GM10248 (cell line): ENCODE results near the gene TMEM9.

ENCODE experiments used
- CTCF ChIA-PET: fragments of 300-600 bp; sonication (Branson Sonifier 250); formaldehyde crosslinking; extraction: SDS; loops from one replicate; lab custom pipeline; 2021; ENCODE audit warnings: antibody characterized with exemption; lab: Yijun Ruan, JAX
- POLR2A ChIA-PET: fragments of 350-650 bp; sonication (Branson Sonifier 250); formaldehyde crosslinking; extraction: SDS; loops from one replicate; lab custom pipeline; 2020; ENCODE audit warnings: antibody characterized with exemption; lab: Yijun Ruan, JAX
- DNase-seq: peaks from one replicate; pipeline ENCODE4 v3.0.0; 2012; ENCODE audit errors: extremely low spot score
- TF ChIP-seq, protein P1 (sequence below): IDR thresholded peaks from 2 replicates; pipeline ENCODE4 v1.5.1; 2012; ENCODE audit warnings: mild to moderate bottlenecking, low read depth; ENCODE audit errors: extremely low read depth, missing control alignments, control extremely low read depth

TMEM9 gene

DNA sequence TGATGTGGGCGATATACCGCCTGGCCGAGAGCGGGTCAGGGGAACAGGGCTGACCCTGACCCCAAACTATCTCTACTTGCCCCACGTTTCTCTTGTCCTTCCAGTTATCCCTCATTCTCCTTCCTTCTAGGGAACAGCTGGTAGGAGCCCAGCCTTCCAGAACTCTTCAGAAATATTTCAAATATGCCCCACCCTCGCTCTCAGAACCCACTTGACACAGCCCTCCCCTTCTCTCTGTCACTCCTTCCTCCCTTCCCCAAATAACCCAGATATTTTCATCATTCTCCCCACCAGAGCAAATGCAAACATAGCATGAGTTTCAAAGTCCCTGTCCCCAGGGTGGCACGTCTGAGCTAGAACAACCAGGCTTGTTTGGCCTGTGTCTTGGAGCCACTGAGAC, 43.1 kb downstream of the TMEM9 start:
- POLR2A ChIA-PET = no interaction called here
- no peak for DNase-seq
- TF ChIP-seq, protein P1, sequence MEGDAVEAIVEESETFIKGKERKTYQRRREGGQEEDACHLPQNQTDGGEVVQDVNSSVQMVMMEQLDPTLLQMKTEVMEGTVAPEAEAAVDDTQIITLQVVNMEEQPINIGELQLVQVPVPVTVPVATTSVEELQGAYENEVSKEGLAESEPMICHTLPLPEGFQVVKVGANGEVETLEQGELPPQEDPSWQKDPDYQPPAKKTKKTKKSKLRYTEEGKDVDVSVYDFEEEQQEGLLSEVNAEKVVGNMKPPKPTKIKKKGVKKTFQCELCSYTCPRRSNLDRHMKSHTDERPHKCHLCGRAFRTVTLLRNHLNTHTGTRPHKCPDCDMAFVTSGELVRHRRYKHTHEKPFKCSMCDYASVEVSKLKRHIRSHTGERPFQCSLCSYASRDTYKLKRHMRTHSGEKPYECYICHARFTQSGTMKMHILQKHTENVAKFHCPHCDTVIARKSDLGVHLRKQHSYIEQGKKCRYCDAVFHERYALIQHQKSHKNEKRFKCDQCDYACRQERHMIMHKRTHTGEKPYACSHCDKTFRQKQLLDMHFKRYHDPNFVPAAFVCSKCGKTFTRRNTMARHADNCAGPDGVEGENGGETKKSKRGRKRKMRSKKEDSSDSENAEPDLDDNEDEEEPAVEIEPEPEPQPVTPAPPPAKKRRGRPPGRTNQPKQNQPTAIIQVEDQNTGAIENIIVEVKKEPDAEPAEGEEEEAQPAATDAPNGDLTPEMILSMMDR = no peak
- CTCF ChIA-PET = interaction anchor here (1.6 to 1.8 kb wide), 3 partner anchors 8 to 26 kb away, joined by 4 to 6 read pairs (median 5); no protein-coding TSS in a partner anchor

DNA sequence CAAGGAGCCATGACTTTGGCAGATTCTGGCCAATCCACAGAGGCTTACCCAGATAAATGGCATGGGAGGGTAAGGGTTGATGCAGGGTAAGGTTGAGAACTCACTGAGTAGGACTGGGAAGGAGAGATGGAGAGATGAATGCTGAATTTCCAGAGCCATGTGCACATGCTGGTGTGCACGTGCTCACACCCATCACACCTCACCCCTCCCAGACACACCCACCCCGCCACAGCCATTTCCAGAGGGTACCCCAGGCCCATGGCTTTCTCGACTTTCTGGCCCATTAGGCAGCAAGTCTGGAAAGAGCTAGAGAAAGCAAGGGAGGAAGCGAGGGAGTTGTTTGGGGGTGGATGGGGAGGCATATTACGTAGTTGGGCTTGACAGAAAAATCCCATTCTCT, 43.7 kb downstream of the TMEM9 start:
- TF ChIP-seq, protein P1 = no peak
- no peak for DNase-seq
- CTCF ChIA-PET = interaction anchor here (1.6 to 1.8 kb wide), 3 partner anchors 9 to 26 kb away, joined by 4 to 6 read pairs (median 5); no protein-coding TSS in a partner anchor
- POLR2A ChIA-PET = no interaction called here

DNA sequence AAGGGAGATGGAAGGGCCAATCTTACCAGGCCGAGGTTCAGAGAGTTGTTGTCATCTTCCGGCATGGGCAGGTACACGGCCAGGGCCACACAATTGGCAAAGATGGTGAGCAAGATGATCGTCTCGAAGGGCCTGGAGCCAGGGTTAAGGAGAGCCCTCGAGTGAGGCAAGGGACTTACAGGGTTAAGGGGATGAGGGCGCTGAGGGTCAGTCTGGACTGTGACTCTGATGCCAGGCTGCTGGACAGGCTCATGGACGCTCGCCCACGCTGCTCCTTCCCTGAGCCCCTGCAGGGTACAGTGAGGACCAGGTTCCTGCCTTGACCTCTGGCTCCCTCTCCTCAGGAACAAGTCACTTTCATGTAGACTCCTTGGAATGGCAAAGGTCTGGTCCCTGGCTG, 44.1 kb downstream of the TMEM9 start:
- ChIA-PET POLR2A (no interaction called here), CTCF (interaction anchor here (1.6 to 1.8 kb wide), 3 partner anchors 9 to 25 kb away, joined by 4 to 6 read pairs (median 5); no protein-coding TSS in a partner anchor)
- DNase-seq = no peak
- TF ChIP-seq, protein P1 = no peak

DNA sequence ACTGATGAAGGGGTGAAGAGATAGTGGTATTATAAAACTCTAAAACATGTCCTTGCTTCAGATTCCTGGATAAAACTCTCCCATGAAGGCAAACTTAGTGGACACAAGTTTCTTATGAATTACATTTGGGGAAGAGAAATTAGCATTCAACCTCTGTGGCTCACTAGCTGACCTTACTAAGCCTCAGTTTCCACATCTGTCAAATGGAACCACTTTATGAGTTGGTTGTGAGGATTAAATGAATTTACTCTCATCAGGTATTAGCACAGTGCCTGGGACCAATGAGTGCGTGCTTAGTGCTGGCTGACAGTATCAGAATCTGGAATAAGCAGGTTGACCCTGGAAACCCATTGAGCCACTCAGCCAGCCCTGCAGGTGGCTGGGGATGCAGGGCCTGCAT, 44.6 kb downstream of the TMEM9 start:
- POLR2A ChIA-PET = no interaction called here
- TF ChIP-seq, protein P1 = no peak
- CTCF ChIA-PET = interaction anchor here (0.8 to 2.7 kb wide), 2 partner anchors 9 to 92 kb away, joined by 3 to 12 read pairs; no protein-coding TSS in a partner anchor
- no peak for DNase-seq

DNA sequence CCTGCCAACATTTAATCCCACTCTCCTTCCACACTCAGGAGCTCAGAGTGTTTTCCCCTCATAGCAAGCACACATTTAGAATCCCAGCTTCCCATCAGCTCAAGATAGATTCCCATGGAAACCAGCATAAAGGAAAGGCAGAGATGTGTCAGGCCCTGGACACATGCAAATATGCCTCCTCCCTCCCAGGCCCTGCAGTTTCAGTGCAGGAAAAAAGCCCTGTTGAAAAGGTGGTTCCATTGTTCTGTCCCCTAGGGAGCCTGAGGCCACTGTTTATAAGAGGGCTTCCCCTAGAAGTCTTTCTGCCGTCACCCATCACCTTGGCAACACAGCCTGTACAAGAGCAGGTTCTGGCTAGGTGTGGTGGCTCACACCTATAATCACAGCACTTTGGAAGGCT, 45.7 kb downstream of the TMEM9 start:
- DNase-seq = no peak
- TF ChIP-seq, protein P1 = no peak
- POLR2A ChIA-PET = no interaction called here
- CTCF ChIA-PET = interaction anchor here (1.3 to 2.9 kb wide), 3 partner anchors 10 to 136 kb away, joined by 3 to 12 read pairs (median 11); no protein-coding TSS in a partner anchor

DNA sequence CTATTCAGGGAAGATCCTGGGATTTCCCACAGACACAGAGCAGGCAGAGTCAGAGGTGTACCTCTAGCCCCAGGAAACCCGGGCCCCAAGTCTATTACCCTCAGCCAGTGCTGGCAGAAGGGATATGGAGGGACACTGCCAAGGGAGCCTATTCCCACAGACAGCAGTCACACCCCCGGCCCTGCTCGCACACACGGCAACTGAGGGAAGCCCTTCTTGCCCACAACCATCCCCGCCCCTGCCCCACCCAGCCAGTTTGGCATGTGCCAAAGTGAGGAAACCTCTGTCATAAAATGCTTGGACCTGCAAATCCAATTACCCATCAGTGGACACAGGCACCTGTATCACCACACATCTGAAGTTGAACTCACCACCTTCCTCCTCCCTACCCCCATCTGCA, 48.6 kb downstream of the TMEM9 start:
- TF ChIP-seq, protein P1 = no peak
- no peak for DNase-seq
- CTCF ChIA-PET = interaction anchor here (0.8 to 1.3 kb wide), 3 partner anchors 9 to 134 kb away, joined by 3 to 4 read pairs (median 4); no protein-coding TSS in a partner anchor
- POLR2A ChIA-PET = no interaction called here
